HFF-Myc (cell line): Measurements from ENCODE around the gene KCTD8.

ENCODE experiments used
- DNase-seq: peaks from one replicate; pipeline ENCODE4 v3.0.0-alpha.2; 2011; ENCODE audit warnings: low read depth; ENCODE audit errors: extremely low read depth
- H3K4me3 ChIP-seq: replicated peaks from 2 replicates; pipeline ENCODE4 v1.5.1; 2011; ENCODE audit warnings: low read depth, mild to moderate bottlenecking, control low read depth, low read length
- CTCF ChIP-seq: IDR thresholded peaks from 2 replicates; pipeline ENCODE4 v1.5.1; 2012; ENCODE audit warnings: mild to moderate bottlenecking, low read depth, low read length, control low read depth; ENCODE audit errors: missing control alignments

Gene KCTD8

GRCh38 chr4:44448521-44449461 lies at the start of gene KCTD8:
TSS of gene KCTD8 (minus strand) at chr4:44448809.
- peak within 1 kb of the TSS; percentile 25 for H3K4me3 ChIP-seq
- peak; percentile 12 for DNase-seq
- TF ChIP-seq CTCF = peak; percentile 73

GRCh38 chr4:44494810-44495701 lies 46.4 kb upstream of the KCTD8 start:
- no peak for TF ChIP-seq CTCF
- H3K4me3 ChIP-seq = no peak overlapping the region
- DNase-seq = no peak

GRCh38 chr4:44493924-44494323 lies 45.3 kb upstream of the KCTD8 start:
- TF ChIP-seq CTCF = peak; percentile 12
- H3K4me3 ChIP-seq = no peak overlapping the region
- no peak for DNase-seq

- no peak for TF ChIP-seq CTCF
- no peak for DNase-seq
- no peak overlapping the region for H3K4me3 ChIP-seq
Observed at GRCh38 chr4:44487341-44487740, 38.7 kb upstream of the KCTD8 start.

- H3K4me3 ChIP-seq = no peak overlapping the region
- DNase-seq = no peak
- TF ChIP-seq CTCF = no peak
Observed at GRCh38 chr4:44479731-44480130, 31.1 kb upstream of the KCTD8 start.

- no peak overlapping the region for H3K4me3 ChIP-seq
- DNase-seq = no peak
- TF ChIP-seq CTCF = no peak
Observed at GRCh38 chr4:44462259-44462658, 13.7 kb upstream of the KCTD8 start.
